Prostate gland (tissue), 2 donors: Measurements from ENCODE around the gene AKAP10. TPM values are rescaled to one million over a fixed set of nuclear protein-coding genes. Genes with fewer than 3 reads are reported as not detected.

Experiments
- DNase-seq: peaks from one replicate; pipeline ENCODE4 v3.0.0-alpha.2; 2019; ENCODE audit warnings: low spot score
- H3K27ac ChIP-seq, 2 donors: fragments of 200-600 bp; sonication (generic); 2 replicates each; pipeline ENCODE4 v1.5.1; 2017 to 2019
- H3K27me3 ChIP-seq: fragments of 200-600 bp; sonication (generic); replicated peaks from 2 replicates; pipeline ENCODE4 v1.5.1; 2019; ENCODE audit not compliant: insufficient read depth
- H3K36me3 ChIP-seq, 2 donors: fragments of 200-600 bp; sonication (generic); 1 replicate in 1 of 2; 2 replicates in 1 of 2; pipeline versions ENCODE4 v1.5.1 to v1.8.1; 2017 to 2019
- H3K4me1 ChIP-seq: fragments of 200-600 bp; sonication (generic); replicated peaks from 2 replicates; pipeline ENCODE4 v1.5.1; 2019
- H3K4me3 ChIP-seq, 2 donors: fragments of 200-600 bp; sonication (generic); 2 replicates each; pipeline ENCODE4 v1.5.1; 2017 to 2019
- H3K9me3 ChIP-seq: fragments of 200-600 bp; sonication (generic); 2 replicates; pipeline ENCODE4 v1.5.1; 2017
- CTCF ChIP-seq, 4 experiments: fragments of 200-600 bp in 2 of 4; fragments of 450-650 bp in 2 of 4; sonication (generic) in 2 of 4; IDR thresholded peaks; 1 replicate in 3 of 4; 2 replicates in 1 of 4; pipeline ENCODE4 v1.5.1; 2016 to 2019; ENCODE audit warnings: antibody characterized with exemption in 4 of 4, mild to moderate bottlenecking in 2 of 4, moderate library complexity in 2 of 4
- POLR2A ChIP-seq: fragments of 450-650 bp; IDR thresholded peaks from one replicate; pipeline ENCODE4 v1.6.1; 2016; ENCODE audit warnings: antibody characterized with exemption, mild to moderate bottlenecking
- POLR2AphosphoS5 ChIP-seq: sonication (generic); formaldehyde crosslinking; IDR thresholded peaks from one replicate; pipeline ENCODE4 v1.6.1; 2017; ENCODE audit warnings: antibody characterized with exemption
- WGBS: methylation state at CpG from one replicate; pipeline ENCODE4 v1.1.5; 2018; 5-methylcytosine and 5-hydroxymethylcytosine counted together
- intact Hi-C: fragments of 100-400 bp; cut with DNase I; formaldehyde crosslinking; loops from one replicate; pipeline ENCODE4 v1.14.2; 2022
- total RNA-seq, 2 donors: library from RNA; depleted of rRNA; stranded (reverse); fragments of >200 nt; gene quantifications; one replicate each; pipeline ENCODE4 v1.1.0, GENCODE V29; 2016

Gene AKAP10
- total RNA-seq, 2 donors from 2014 or later = 26.8 to 31.7 TPM

GRCh38 chr17:19945009-19945626 is 32.5 kb downstream of the AKAP10 start:
- no peaks in the 10 kb centered on the region for H3K36me3 ChIP-seq
- intact Hi-C loops = no loop called here
- peaks cover 16% of the 10 kb centered on the region for H3K4me1 ChIP-seq
- no peaks in the 10 kb centered on the region for H3K27me3 ChIP-seq
- TF ChIP-seq POLR2A = no peak
- TF ChIP-seq CTCF (IDR thresholded peaks at IDR 0.05) = no peak
- TF ChIP-seq POLR2AphosphoS5 = no peak
- DNase-seq = no peak
- 79% methylated on average over 2 of the region's 2 CpGs for WGBS
- H3K9me3 ChIP-seq = no peaks in the 10 kb centered on the region
- no peak overlapping the region for H3K4me3 ChIP-seq
- no peak overlapping the region for H3K27ac ChIP-seq

- Histone ChIP-seq H3K27me3 (no peaks in the 10 kb centered on the region), H3K9me3 (no peaks in the 10 kb centered on the region), H3K36me3 (no peaks in the 10 kb centered on the region), H3K27ac (no peak overlapping the region), H3K4me3 (no peak overlapping the region), H3K4me1 (peaks cover 18% of the 10 kb centered on the region)
- DNase-seq = no peak
- intact Hi-C loops = no loop called here
- TF ChIP-seq POLR2A (no peak), CTCF (IDR thresholded peaks at IDR 0.05) (no peak), POLR2AphosphoS5 (no peak)
These were observed 34.0 kb downstream of the AKAP10 start for GRCh38 chr17:19943599-19943998.

GRCh38 chr17:19943026-19943425 is 34.6 kb downstream of the AKAP10 start:
- intact Hi-C loops = no loop called here
- Histone ChIP-seq H3K27me3 (no peaks in the 10 kb centered on the region), H3K4me1 (peaks cover 13% of the 10 kb centered on the region), H3K27ac (no peak overlapping the region), H3K9me3 (no peaks in the 10 kb centered on the region), H3K36me3 (no peaks in the 10 kb centered on the region), H3K4me3 (no peak overlapping the region)
- no peak for TF ChIP-seq CTCF (IDR thresholded peaks at IDR 0.05)
- no peak for TF ChIP-seq POLR2AphosphoS5
- TF ChIP-seq POLR2A = no peak
- DNase-seq = no peak
- 93% methylated on average over 5 of the region's 5 CpGs for WGBS

GRCh38 chr17:19940722-19941464 is 36.7 kb downstream of the AKAP10 start:
- peak; percentile 61 for TF ChIP-seq POLR2AphosphoS5
- no peak for TF ChIP-seq CTCF (IDR thresholded peaks at IDR 0.05)
- Histone ChIP-seq H3K36me3 (no peaks in the 10 kb centered on the region), H3K9me3 (no peaks in the 10 kb centered on the region), H3K27ac (peak overlapping the region in 1 of 2 donors; percentile 16), H3K4me3 (no peak overlapping the region), H3K4me1 (peaks cover 13% of the 10 kb centered on the region), H3K27me3 (no peaks in the 10 kb centered on the region)
- intact Hi-C loops = no loop called here
- peak; percentile 19 for DNase-seq
- 37% methylated on average over 4 of the region's 4 CpGs for WGBS
